Measurements from ENCODE around the gene ENG.

Gene ENG

GRCh38 chr9:127825319-127826051 lies 29.0 kb downstream of the ENG start:
- 86% methylated on average over 26 of the region's 42 CpGs for WGBS (ENCODE audit: insufficient coverage)
- DNase-seq: no peak
- ChIA-PET CTCF (interaction anchor here (0.8 to 4.4 kb wide), 15 partner anchors 16 to 62 kb away, joined by 3 to 25 read pairs (median 4); no protein-coding TSS in a partner anchor), POLR2A (interaction anchor here (0.9 to 1.1 kb wide), 2 partner anchors 41 to 85 kb away, joined by 3 to 4 read pairs; no protein-coding TSS in a partner anchor)
- Histone ChIP-seq H3K9me3 (ENCODE audit: control extremely low read depth in 1 of 5, control insufficient read depth in 4 of 5, insufficient read depth in 2 of 5, low read depth in 1 of 5, low read length in 4 of 5) (no peaks in the 10 kb centered on the region), H3K27ac (ENCODE audit: insufficient read depth in 1 of 2, low read depth in 1 of 2, low read length in 2 of 2, poor library complexity in 1 of 2, severe bottlenecking in 2 of 2) (peak overlapping the region in 1 of 2 experiments; percentile 47), H3K4me1 (ENCODE audit: control extremely low read depth in 1 of 4, control insufficient read depth in 4 of 4, insufficient read depth in 4 of 4, low read length in 3 of 4) (peaks cover 0 to 15% (median 6%) of the 10 kb centered on the region in 4 experiments), H3K36me3 (ENCODE audit: control insufficient read depth in 4 of 4, insufficient read depth in 4 of 4, low read length in 3 of 4) (peaks cover 7 to 68% (median 45%) of the 10 kb centered on the region in 4 experiments), H3K4me3 (ENCODE audit: control insufficient read depth in 1 of 7, extremely low read depth in 1 of 7, insufficient read depth in 4 of 7, low read depth in 2 of 7, low read length in 6 of 7) (no peak overlapping the region), H3K27me3 (replicated peaks in 2 of 5; ENCODE audit: control insufficient read depth in 4 of 5, insufficient read depth in 5 of 5, low read length in 4 of 5) (no peaks in the 10 kb centered on the region)

- H3K4me3 ChIP-seq (ENCODE audit: control insufficient read depth in 1 of 7, extremely low read depth in 1 of 7, insufficient read depth in 4 of 7, low read depth in 2 of 7, low read length in 6 of 7): no peak overlapping the region
- H3K27ac ChIP-seq (ENCODE audit: insufficient read depth in 1 of 2, low read depth in 1 of 2, low read length in 2 of 2, poor library complexity in 1 of 2, severe bottlenecking in 2 of 2): no peak overlapping the region
- no peaks in the 10 kb centered on the region for H3K27me3 ChIP-seq (replicated peaks in 2 of 5; ENCODE audit: control insufficient read depth in 4 of 5, insufficient read depth in 5 of 5, low read length in 4 of 5)
- peaks cover 5 to 71% (median 56%) of the 10 kb centered on the region in 4 experiments for H3K36me3 ChIP-seq (ENCODE audit: control insufficient read depth in 4 of 4, insufficient read depth in 4 of 4, low read length in 3 of 4)
- no peak for DNase-seq
- CTCF ChIA-PET: interaction anchor here (0.9 to 1.1 kb wide), 2 partner anchors 14 to 43 kb away, joined by 3 read pairs; no protein-coding TSS in a partner anchor
- 100% methylated on average over 1 of the region's 4 CpGs for WGBS (ENCODE audit: insufficient coverage)
- peaks cover 0 to 4% (median 0%) of the 10 kb centered on the region in 4 experiments for H3K4me1 ChIP-seq (ENCODE audit: control extremely low read depth in 1 of 4, control insufficient read depth in 4 of 4, insufficient read depth in 4 of 4, low read length in 3 of 4)
- POLR2A ChIA-PET: no interaction called here
- no peaks in the 10 kb centered on the region for H3K9me3 ChIP-seq (ENCODE audit: control extremely low read depth in 1 of 5, control insufficient read depth in 4 of 5, insufficient read depth in 2 of 5, low read depth in 1 of 5, low read length in 4 of 5)
Observed at GRCh38 chr9:127822108-127822507, 32.4 kb downstream of the ENG start.

- peaks cover 0 to 74% (median 55%) of the 10 kb centered on the region in 4 experiments for H3K36me3 ChIP-seq (ENCODE audit: control insufficient read depth in 4 of 4, insufficient read depth in 4 of 4, low read length in 3 of 4)
- ChIA-PET CTCF (interaction anchor here (1.1 to 2.2 kb wide), 4 partner anchors 18 to 103 kb away, joined by 3 to 10 read pairs (median 3); no protein-coding TSS in a partner anchor), POLR2A (no interaction called here)
- no peaks in the 10 kb centered on the region for H3K4me1 ChIP-seq (ENCODE audit: control extremely low read depth in 1 of 4, control insufficient read depth in 4 of 4, insufficient read depth in 4 of 4, low read length in 3 of 4)
- H3K27me3 ChIP-seq (replicated peaks in 2 of 5; ENCODE audit: control insufficient read depth in 4 of 5, insufficient read depth in 5 of 5, low read length in 4 of 5): no peaks in the 10 kb centered on the region
- no peak for DNase-seq
- H3K9me3 ChIP-seq (ENCODE audit: control extremely low read depth in 1 of 5, control insufficient read depth in 4 of 5, insufficient read depth in 2 of 5, low read depth in 1 of 5, low read length in 4 of 5): no peaks in the 10 kb centered on the region
- no peak overlapping the region for H3K4me3 ChIP-seq (ENCODE audit: control insufficient read depth in 1 of 7, extremely low read depth in 1 of 7, insufficient read depth in 4 of 7, low read depth in 2 of 7, low read length in 6 of 7)
- no peak overlapping the region for H3K27ac ChIP-seq (ENCODE audit: insufficient read depth in 1 of 2, low read depth in 1 of 2, low read length in 2 of 2, poor library complexity in 1 of 2, severe bottlenecking in 2 of 2)
- WGBS (ENCODE audit: insufficient coverage): 96% methylated on average over 5 of the region's 11 CpGs
Observed at GRCh38 chr9:127818574-127818973, 35.9 kb downstream of the ENG start.

DNA sequence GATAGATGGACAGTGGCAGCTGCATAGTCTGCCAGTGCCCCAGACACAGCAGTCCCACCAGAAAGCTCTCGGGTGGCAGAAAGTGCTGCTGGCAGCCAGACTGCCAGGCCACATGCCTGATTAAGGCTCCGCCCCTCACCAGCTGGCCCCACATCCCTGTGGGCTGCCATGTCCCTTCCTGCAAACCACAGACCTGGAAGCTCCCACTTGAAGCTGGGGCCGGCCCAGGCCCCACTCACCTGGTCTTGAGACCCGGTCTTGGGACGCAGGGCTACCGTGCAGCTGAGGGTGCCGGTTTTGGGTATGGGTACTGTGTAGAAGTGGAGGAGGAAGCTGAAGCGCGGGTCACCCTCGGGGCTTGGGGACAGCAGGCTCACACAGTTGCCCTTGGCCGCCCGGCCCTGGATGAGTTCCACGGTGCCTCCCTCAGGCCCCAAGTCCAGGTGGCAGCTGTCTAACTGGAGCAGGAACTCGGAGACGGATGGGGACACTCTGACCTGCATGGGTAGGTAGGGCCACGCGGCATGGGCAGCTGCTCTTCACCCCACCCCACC lies 36.5 kb downstream of the ENG start:
- Histone ChIP-seq H3K4me1 (ENCODE audit: control extremely low read depth in 1 of 4, control insufficient read depth in 4 of 4, insufficient read depth in 4 of 4, low read length in 3 of 4) (no peaks in the 10 kb centered on the region), H3K4me3 (ENCODE audit: control insufficient read depth in 1 of 7, extremely low read depth in 1 of 7, insufficient read depth in 4 of 7, low read depth in 2 of 7, low read length in 6 of 7) (no peak overlapping the region), H3K27ac (ENCODE audit: insufficient read depth in 1 of 2, low read depth in 1 of 2, low read length in 2 of 2, poor library complexity in 1 of 2, severe bottlenecking in 2 of 2) (peak overlapping the region in 1 of 2 experiments; percentile 11), H3K27me3 (replicated peaks in 2 of 5; ENCODE audit: control insufficient read depth in 4 of 5, insufficient read depth in 5 of 5, low read length in 4 of 5) (no peaks in the 10 kb centered on the region), H3K36me3 (ENCODE audit: control insufficient read depth in 4 of 4, insufficient read depth in 4 of 4, low read length in 3 of 4) (peaks cover 0 to 77% (median 60%) of the 10 kb centered on the region in 4 experiments), H3K9me3 (ENCODE audit: control extremely low read depth in 1 of 5, control insufficient read depth in 4 of 5, insufficient read depth in 2 of 5, low read depth in 1 of 5, low read length in 4 of 5) (no peaks in the 10 kb centered on the region)
- no peak for DNase-seq
- ChIA-PET CTCF (interaction anchor here (1.1 to 2.2 kb wide), 4 partner anchors 17 to 51 kb away, joined by 3 to 10 read pairs (median 3); no protein-coding TSS in a partner anchor), POLR2A (no interaction called here)
- 80% methylated on average over 6 of the region's 17 CpGs for WGBS (ENCODE audit: insufficient coverage)

DNA sequence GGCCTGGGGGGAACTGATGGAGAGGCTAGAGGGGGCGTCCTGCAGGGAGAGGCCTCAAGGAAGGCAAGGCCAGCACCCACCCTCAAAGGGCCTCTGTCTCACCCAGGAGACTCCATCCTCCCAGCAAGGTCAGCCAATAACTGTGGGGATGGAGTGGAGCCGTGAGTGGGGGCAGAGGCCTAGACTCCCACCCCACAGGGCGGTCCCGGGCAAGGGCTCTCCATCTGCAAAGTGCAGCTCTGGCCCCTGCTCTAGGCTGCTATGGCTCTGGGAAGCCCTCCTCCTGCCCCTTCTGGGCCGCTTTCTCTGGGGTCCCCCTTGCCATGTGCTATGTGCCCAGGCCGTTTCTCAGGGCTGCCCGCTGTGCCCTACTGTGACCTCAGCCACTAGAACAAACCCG lies 37.7 kb downstream of the ENG start:
- ChIA-PET POLR2A (no interaction called here), CTCF (interaction anchor here (1.3 to 2.2 kb wide), 2 partner anchors 50 to 52 kb away, joined by 3 to 10 read pairs; no protein-coding TSS in a partner anchor)

DNA sequence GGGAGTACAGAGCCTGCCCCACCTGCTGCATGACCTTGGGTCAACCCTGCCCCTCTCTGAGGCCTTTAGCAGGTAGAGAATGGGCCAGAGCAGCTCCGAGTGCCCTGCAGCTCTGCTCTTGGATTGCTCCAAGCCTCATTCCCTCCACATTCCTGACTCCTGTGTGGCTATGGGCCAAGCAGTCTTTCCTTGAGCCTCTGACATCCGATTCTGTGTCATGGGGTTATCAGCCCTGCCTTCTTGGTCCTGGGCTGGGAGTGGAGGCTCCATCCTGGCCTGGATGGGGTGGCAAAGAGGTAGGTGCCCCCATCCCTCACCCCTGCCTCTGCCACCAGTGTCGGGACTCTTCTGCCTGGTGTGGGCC lies 38.1 kb downstream of the ENG start:
- ChIA-PET CTCF (no interaction called here), POLR2A (no interaction called here)
- no peak overlapping the region for H3K27ac ChIP-seq (ENCODE audit: insufficient read depth in 1 of 2, low read depth in 1 of 2, low read length in 2 of 2, poor library complexity in 1 of 2, severe bottlenecking in 2 of 2)
- WGBS (ENCODE audit: insufficient coverage): 95% methylated on average over 2 of the region's 3 CpGs
- H3K27me3 ChIP-seq (replicated peaks in 2 of 5; ENCODE audit: control insufficient read depth in 4 of 5, insufficient read depth in 5 of 5, low read length in 4 of 5): no peaks in the 10 kb centered on the region
- no peaks in the 10 kb centered on the region for H3K9me3 ChIP-seq (ENCODE audit: control extremely low read depth in 1 of 5, control insufficient read depth in 4 of 5, insufficient read depth in 2 of 5, low read depth in 1 of 5, low read length in 4 of 5)
- H3K4me3 ChIP-seq (ENCODE audit: control insufficient read depth in 1 of 7, extremely low read depth in 1 of 7, insufficient read depth in 4 of 7, low read depth in 2 of 7, low read length in 6 of 7): no peak overlapping the region
- H3K4me1 ChIP-seq (ENCODE audit: control extremely low read depth in 1 of 4, control insufficient read depth in 4 of 4, insufficient read depth in 4 of 4, low read length in 3 of 4): no peaks in the 10 kb centered on the region
- peaks cover 0 to 87% (median 63%) of the 10 kb centered on the region in 4 experiments for H3K36me3 ChIP-seq (ENCODE audit: control insufficient read depth in 4 of 4, insufficient read depth in 4 of 4, low read length in 3 of 4)
- DNase-seq: no peak

More for the DNA sequence above, 37.7 kb downstream of the ENG start:
- Histone ChIP-seq H3K4me3 (ENCODE audit: control insufficient read depth in 1 of 7, extremely low read depth in 1 of 7, insufficient read depth in 4 of 7, low read depth in 2 of 7, low read length in 6 of 7) (no peak overlapping the region), H3K4me1 (ENCODE audit: control extremely low read depth in 1 of 4, control insufficient read depth in 4 of 4, insufficient read depth in 4 of 4, low read length in 3 of 4) (no peaks in the 10 kb centered on the region), H3K27ac (ENCODE audit: insufficient read depth in 1 of 2, low read depth in 1 of 2, low read length in 2 of 2, poor library complexity in 1 of 2, severe bottlenecking in 2 of 2) (no peak overlapping the region), H3K9me3 (ENCODE audit: control extremely low read depth in 1 of 5, control insufficient read depth in 4 of 5, insufficient read depth in 2 of 5, low read depth in 1 of 5, low read length in 4 of 5) (no peaks in the 10 kb centered on the region), H3K36me3 (ENCODE audit: control insufficient read depth in 4 of 4, insufficient read depth in 4 of 4, low read length in 3 of 4) (peaks cover 0 to 84% (median 62%) of the 10 kb centered on the region in 4 experiments), H3K27me3 (replicated peaks in 2 of 5; ENCODE audit: control insufficient read depth in 4 of 5, insufficient read depth in 5 of 5, low read length in 4 of 5) (no peaks in the 10 kb centered on the region)
- no peak for DNase-seq
- 100% methylated on average over 5 of the region's 8 CpGs for WGBS (ENCODE audit: insufficient coverage)

All from common myeloid progenitor, CD34-positive (primary cell).